ENCODE data around the gene ATP9B.

DNA sequence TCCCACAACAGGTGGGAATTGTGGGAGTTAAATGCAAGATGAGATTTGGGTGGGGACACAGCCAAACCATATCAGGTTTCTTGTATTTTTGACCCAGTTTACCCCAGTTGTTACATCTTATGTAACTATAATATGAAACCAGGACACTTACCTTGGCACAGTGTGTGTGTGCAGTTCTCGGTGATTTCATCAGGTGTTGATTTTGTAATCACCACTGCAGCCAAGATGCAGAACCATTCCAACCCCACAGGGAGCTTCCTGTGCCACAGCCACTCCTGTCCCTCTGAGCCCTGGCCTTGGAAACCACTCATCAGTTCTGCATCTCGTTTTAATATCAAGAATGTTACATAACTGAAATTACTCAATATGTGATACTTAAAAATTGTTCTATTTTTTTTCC lies 31.8 kb downstream of the ATP9B start:
- TF ChIP-seq EZH2phosphoT487 (IDR thresholded peaks at IDR 0.05) = no peak
- TF ChIP-seq, protein P1, sequence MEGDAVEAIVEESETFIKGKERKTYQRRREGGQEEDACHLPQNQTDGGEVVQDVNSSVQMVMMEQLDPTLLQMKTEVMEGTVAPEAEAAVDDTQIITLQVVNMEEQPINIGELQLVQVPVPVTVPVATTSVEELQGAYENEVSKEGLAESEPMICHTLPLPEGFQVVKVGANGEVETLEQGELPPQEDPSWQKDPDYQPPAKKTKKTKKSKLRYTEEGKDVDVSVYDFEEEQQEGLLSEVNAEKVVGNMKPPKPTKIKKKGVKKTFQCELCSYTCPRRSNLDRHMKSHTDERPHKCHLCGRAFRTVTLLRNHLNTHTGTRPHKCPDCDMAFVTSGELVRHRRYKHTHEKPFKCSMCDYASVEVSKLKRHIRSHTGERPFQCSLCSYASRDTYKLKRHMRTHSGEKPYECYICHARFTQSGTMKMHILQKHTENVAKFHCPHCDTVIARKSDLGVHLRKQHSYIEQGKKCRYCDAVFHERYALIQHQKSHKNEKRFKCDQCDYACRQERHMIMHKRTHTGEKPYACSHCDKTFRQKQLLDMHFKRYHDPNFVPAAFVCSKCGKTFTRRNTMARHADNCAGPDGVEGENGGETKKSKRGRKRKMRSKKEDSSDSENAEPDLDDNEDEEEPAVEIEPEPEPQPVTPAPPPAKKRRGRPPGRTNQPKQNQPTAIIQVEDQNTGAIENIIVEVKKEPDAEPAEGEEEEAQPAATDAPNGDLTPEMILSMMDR (IDR thresholded peaks at IDR 0.05) = no peak
- TF ChIP-seq EZH2 (IDR thresholded peaks at IDR 0.05) = no peak
